ENCODE results near the gene ZSCAN22.

GRCh38 chr19:58350001-58350861, 23.4 kb downstream of the ZSCAN22 start:
- no peak for TF ChIP-seq CTCF (IDR thresholded peaks at IDR 0.05)
- no peak for TF ChIP-seq POLR2AphosphoS5 (IDR thresholded peaks at IDR 0.05)
- no peak for TF ChIP-seq POLR2A (IDR thresholded peaks at IDR 0.05)
